Measurements from ENCODE around the gene USP15.

The USP15 gene

DNA sequence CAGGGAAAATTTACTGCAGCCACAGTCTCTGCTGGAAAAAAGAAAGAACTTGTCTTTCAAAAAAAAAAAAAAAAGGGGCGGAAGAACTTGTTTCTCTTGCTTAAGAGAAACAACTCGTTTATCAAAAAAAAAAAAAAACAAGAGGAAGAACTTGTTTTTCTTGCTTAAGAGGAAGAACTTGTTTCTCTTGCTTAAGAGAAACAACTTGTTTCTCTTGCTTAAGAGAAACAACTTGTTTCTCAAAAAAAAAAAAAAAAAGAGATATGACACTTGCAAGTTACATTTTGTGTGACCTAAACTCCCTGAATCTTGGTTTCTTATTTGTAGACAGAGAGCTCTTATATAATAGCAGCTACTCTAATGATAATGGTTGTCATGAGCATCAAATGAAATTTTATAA is 44.7 kb upstream of the USP15 start:
- Histone ChIP-seq H3K79me2 (ENCODE audit: low read length) (no peaks in the 10 kb centered on the region), H2AFZ (ENCODE audit: low read depth, low read length) (no peak overlapping the region), H3K27me3 (ENCODE audit: low read depth, low read length) (no peaks in the 10 kb centered on the region), H3K36me3 (replicated peaks; ENCODE audit: low read depth, low read length) (no peaks in the 10 kb centered on the region), H3K27ac (ENCODE audit: low read length) (no peak overlapping the region), H3K9ac (ENCODE audit: low read length) (no peak overlapping the region), H4K20me1 (ENCODE audit: insufficient read depth, low read length) (no peaks in the 10 kb centered on the region), H3K4me1 (ENCODE audit: low read length) (no peaks in the 10 kb centered on the region), H3K9me3 (ENCODE audit: insufficient read depth, low read length) (no peaks in the 10 kb centered on the region), H3K4me3 (ENCODE audit: low read length) (no peak overlapping the region), H3K4me2 (ENCODE audit: low read length) (no peak overlapping the region)
- TF ChIP-seq, protein P1, sequence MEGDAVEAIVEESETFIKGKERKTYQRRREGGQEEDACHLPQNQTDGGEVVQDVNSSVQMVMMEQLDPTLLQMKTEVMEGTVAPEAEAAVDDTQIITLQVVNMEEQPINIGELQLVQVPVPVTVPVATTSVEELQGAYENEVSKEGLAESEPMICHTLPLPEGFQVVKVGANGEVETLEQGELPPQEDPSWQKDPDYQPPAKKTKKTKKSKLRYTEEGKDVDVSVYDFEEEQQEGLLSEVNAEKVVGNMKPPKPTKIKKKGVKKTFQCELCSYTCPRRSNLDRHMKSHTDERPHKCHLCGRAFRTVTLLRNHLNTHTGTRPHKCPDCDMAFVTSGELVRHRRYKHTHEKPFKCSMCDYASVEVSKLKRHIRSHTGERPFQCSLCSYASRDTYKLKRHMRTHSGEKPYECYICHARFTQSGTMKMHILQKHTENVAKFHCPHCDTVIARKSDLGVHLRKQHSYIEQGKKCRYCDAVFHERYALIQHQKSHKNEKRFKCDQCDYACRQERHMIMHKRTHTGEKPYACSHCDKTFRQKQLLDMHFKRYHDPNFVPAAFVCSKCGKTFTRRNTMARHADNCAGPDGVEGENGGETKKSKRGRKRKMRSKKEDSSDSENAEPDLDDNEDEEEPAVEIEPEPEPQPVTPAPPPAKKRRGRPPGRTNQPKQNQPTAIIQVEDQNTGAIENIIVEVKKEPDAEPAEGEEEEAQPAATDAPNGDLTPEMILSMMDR (IDR thresholded peaks at IDR 0.05; ENCODE audit: low read depth, low read length), result no peak
- TF ChIP-seq EZH2phosphoT487 (IDR thresholded peaks at IDR 0.05; ENCODE audit: low read depth), result no peak

DNA sequence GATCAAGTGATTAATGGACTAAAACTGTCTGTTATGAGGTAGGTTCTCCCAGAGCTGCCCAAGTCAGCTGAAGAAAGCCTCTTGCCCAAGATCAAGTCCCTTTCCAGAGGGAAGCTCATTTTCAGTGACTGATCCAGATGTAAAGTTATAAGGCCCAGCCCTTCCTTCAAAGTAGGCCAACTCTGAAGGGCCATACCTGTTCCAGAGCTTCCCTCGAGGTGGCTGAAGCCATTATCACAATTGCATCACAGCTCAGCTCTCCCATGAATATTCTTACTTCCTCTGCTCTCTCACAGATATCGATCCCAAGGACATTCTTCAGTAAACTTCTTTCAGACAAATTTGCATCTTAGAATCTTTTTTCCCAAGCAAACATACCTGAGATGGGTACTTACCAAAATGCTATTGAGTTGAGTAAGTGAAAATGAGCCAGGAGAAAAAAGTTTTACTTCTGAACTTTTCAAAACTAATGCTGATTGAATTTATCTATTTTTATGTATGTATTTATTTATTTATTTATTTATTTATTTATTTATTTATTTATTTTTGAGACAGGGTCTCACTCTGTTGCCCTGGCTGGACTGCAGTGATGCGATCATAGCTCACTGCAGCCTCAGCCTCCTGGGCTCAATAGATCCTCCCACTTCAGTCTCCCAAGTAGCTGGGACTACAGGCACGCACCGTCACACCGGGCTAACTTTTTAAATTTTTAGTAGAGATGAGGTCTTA is 42.6 kb upstream of the USP15 start:
- Histone ChIP-seq H3K36me3 (replicated peaks; ENCODE audit: low read depth, low read length) (no peaks in the 10 kb centered on the region), H3K9me3 (ENCODE audit: insufficient read depth, low read length) (no peaks in the 10 kb centered on the region), H3K79me2 (ENCODE audit: low read length) (no peaks in the 10 kb centered on the region), H3K27me3 (ENCODE audit: low read depth, low read length) (no peaks in the 10 kb centered on the region), H2AFZ (ENCODE audit: low read depth, low read length) (no peak overlapping the region), H3K9ac (ENCODE audit: low read length) (no peak overlapping the region), H3K4me2 (ENCODE audit: low read length) (no peak overlapping the region), H3K4me1 (ENCODE audit: low read length) (no peaks in the 10 kb centered on the region), H4K20me1 (ENCODE audit: insufficient read depth, low read length) (no peaks in the 10 kb centered on the region), H3K27ac (ENCODE audit: low read length) (no peak overlapping the region), H3K4me3 (ENCODE audit: low read length) (no peak overlapping the region)
- TF ChIP-seq, protein P1 (IDR thresholded peaks at IDR 0.05; ENCODE audit: low read depth, low read length), result no peak
- TF ChIP-seq EZH2phosphoT487 (IDR thresholded peaks at IDR 0.05; ENCODE audit: low read depth), result no peak

DNA sequence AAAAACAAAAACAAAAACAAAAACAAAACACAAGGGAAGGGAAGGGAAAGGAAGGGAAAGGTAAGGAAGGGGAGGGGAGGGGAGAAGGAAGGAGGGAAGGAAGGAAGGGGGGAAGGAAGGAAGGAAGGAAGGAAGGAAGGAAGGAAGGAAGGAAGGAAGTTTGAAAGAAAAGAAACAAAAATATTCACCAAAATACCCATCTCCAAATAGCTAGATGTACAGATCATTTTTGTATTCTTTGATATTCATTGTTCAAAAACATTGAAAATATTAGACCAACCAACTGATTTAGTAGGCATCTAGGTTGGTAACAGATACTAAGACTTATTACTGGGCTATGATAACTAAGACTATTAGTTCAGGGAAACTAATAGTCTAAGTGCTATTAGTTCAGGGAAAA is 39.1 kb upstream of the USP15 start:
- Histone ChIP-seq H3K79me2 (ENCODE audit: low read length) (no peaks in the 10 kb centered on the region), H4K20me1 (ENCODE audit: insufficient read depth, low read length) (no peaks in the 10 kb centered on the region), H3K4me1 (ENCODE audit: low read length) (no peaks in the 10 kb centered on the region), H3K27ac (ENCODE audit: low read length) (no peak overlapping the region), H3K9me3 (ENCODE audit: insufficient read depth, low read length) (no peaks in the 10 kb centered on the region), H2AFZ (ENCODE audit: low read depth, low read length) (no peak overlapping the region), H3K36me3 (replicated peaks; ENCODE audit: low read depth, low read length) (no peaks in the 10 kb centered on the region), H3K27me3 (ENCODE audit: low read depth, low read length) (no peaks in the 10 kb centered on the region), H3K9ac (ENCODE audit: low read length) (no peak overlapping the region), H3K4me3 (ENCODE audit: low read length) (no peak overlapping the region), H3K4me2 (ENCODE audit: low read length) (no peak overlapping the region)
- TF ChIP-seq, protein P1 (IDR thresholded peaks at IDR 0.05; ENCODE audit: low read depth, low read length), result no peak
- TF ChIP-seq EZH2phosphoT487 (IDR thresholded peaks at IDR 0.05; ENCODE audit: low read depth), result no peak

DNA sequence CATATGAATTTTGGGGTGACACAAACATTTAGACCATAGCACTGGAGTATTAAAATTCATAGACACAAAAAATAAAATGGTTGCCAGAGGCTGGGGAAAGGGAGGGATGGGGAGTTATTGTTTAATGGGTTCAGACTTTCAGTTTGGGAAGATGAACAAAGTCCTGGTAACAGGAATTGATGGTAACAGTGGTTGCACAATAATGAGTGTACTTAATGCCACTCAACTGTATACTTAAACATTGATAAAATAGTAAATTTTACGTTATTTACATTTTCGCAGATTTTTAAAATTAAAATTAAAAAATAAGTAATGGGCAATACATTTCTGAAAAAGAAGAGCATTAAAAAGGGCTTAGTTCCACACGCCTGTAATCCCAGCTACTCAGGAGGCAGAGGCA is 35.6 kb upstream of the USP15 start:
- H3K4me1 ChIP-seq (ENCODE audit: low read length), result no peaks in the 10 kb centered on the region
- H3K36me3 ChIP-seq (replicated peaks; ENCODE audit: low read depth, low read length), result no peaks in the 10 kb centered on the region
- TF ChIP-seq, protein P1 (IDR thresholded peaks at IDR 0.05; ENCODE audit: low read depth, low read length), result no peak
- TF ChIP-seq EZH2phosphoT487 (IDR thresholded peaks at IDR 0.05; ENCODE audit: low read depth), result no peak
- no peak overlapping the region for H3K4me2 ChIP-seq (ENCODE audit: low read length)
- no peak overlapping the region for H3K27ac ChIP-seq (ENCODE audit: low read length)
- H4K20me1 ChIP-seq (ENCODE audit: insufficient read depth, low read length), result no peaks in the 10 kb centered on the region
- no peaks in the 10 kb centered on the region for H3K79me2 ChIP-seq (ENCODE audit: low read length)
- H2AFZ ChIP-seq (ENCODE audit: low read depth, low read length), result no peak overlapping the region
- no peak overlapping the region for H3K4me3 ChIP-seq (ENCODE audit: low read length)
- no peaks in the 10 kb centered on the region for H3K27me3 ChIP-seq (ENCODE audit: low read depth, low read length)
- H3K9me3 ChIP-seq (ENCODE audit: insufficient read depth, low read length), result no peaks in the 10 kb centered on the region
- H3K9ac ChIP-seq (ENCODE audit: low read length), result no peak overlapping the region

All from OCI-LY3 (cell line).